AG09319 (cell line): ENCODE data around the gene SHFL.

Experiments used
- DNase-seq: peaks from one replicate; pipeline ENCODE4 v3.0.0-alpha.2; 2010; ENCODE audit warnings: low read depth; ENCODE audit errors: extremely low read depth
- CTCF ChIP-seq: IDR thresholded peaks from 2 replicates; pipeline ENCODE4 v1.5.1; 2011; ENCODE audit warnings: low read depth, mild to moderate bottlenecking, inconsistent platforms, low read length, moderate library complexity

Gene SHFL

GRCh38 chr19:10088949-10089554, 2.9 kb downstream of the SHFL start:
- DNase-seq: no peak
- TF ChIP-seq CTCF: no peak

GRCh38 chr19:10089801-10090375, 3.8 kb downstream of the SHFL start:
- DNase-seq: no peak
- no peak for TF ChIP-seq CTCF

GRCh38 chr19:10091370-10091687, 5.2 kb downstream of the SHFL start:
- no peak for DNase-seq
- TF ChIP-seq CTCF: no peak

- no peak for DNase-seq
- TF ChIP-seq CTCF: no peak
Measured at GRCh38 chr19:10091895-10092641, 6.0 kb downstream of the SHFL start.

GRCh38 chr19:10092648-10093294, 6.7 kb downstream of the SHFL start:
- no peak for TF ChIP-seq CTCF

GRCh38 chr19:10093295-10094186, 7.4 kb downstream of the SHFL start:
- no peak for TF ChIP-seq CTCF
- no peak for DNase-seq

More at GRCh38 chr19:10092648-10093294, 6.7 kb downstream of the SHFL start:
- DNase-seq: no peak
